Memory B cell (primary cell): Measurements from ENCODE around the gene AMPD3.

Experiments
- ATAC-seq: fragments of 150-1000 bp; cut with Tn5 transposase; 2 replicates; pipeline ENCODE4 v1.10.0; 2021; ENCODE audit warnings: low read depth, mild to moderate bottlenecking, moderate library complexity
- DNase-seq, 2 donors: peaks; one replicate each; pipeline ENCODE4 v3.0.0; 2022; ENCODE audit warnings: low spot score in 2 of 2
- H3K27ac Mint-ChIP-seq: one replicate; pipeline ENCODE4 v1.8.0; 2022; ENCODE audit warnings: mild to moderate bottlenecking, moderate library complexity, mixed read lengths
- H3K27me3 Mint-ChIP-seq: one replicate; pipeline ENCODE4 v1.8.0; 2022; ENCODE audit warnings: mixed read lengths
- H3K36me3 Mint-ChIP-seq: one replicate; pipeline ENCODE4 v1.8.0; 2022; ENCODE audit warnings: mild to moderate bottlenecking, mixed read lengths
- H3K4me1 Mint-ChIP-seq: one replicate; pipeline ENCODE4 v1.8.0; 2022; ENCODE audit warnings: mixed read lengths
- H3K4me3 Mint-ChIP-seq: one replicate; pipeline ENCODE4 v1.8.0; 2022; ENCODE audit warnings: mild to moderate bottlenecking, moderate library complexity, mixed read lengths
- H3K9me3 Mint-ChIP-seq: one replicate; pipeline ENCODE4 v1.8.0; 2022; ENCODE audit warnings: mixed read lengths

Gene AMPD3

DNA sequence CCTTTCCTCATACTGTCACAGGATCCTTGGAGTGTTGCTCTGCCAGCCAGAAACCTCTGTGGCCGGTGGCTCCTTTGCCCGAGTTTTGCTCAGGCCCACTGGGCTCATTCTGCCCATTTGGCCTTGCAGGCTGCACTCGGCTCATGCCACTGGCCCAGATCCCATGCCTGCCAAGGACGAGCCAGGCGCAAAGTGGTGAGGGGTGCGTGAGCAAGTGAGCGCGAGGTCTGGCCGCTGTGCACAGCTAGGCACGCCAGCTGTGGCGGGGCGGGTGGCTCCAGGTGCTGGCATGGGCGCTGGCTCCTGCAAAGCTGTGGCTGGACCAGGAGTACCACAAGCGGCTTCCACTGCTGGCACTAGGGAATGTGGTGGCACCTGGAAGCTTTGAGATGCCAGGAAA lies 88.7 kb downstream of the AMPD3 start:
- DNase-seq (no peak), ATAC-seq (no peak)
- no peaks in the 10 kb centered on the region for H3K27me3 Mint-ChIP-seq
- H3K36me3 Mint-ChIP-seq = peaks cover 20% of the 10 kb centered on the region
- no peak overlapping the region for H3K4me3 Mint-ChIP-seq
- H3K4me1 Mint-ChIP-seq = peaks cover 29% of the 10 kb centered on the region
- H3K27ac Mint-ChIP-seq = no peak overlapping the region
- peaks cover 2% of the 10 kb centered on the region for H3K9me3 Mint-ChIP-seq

DNA sequence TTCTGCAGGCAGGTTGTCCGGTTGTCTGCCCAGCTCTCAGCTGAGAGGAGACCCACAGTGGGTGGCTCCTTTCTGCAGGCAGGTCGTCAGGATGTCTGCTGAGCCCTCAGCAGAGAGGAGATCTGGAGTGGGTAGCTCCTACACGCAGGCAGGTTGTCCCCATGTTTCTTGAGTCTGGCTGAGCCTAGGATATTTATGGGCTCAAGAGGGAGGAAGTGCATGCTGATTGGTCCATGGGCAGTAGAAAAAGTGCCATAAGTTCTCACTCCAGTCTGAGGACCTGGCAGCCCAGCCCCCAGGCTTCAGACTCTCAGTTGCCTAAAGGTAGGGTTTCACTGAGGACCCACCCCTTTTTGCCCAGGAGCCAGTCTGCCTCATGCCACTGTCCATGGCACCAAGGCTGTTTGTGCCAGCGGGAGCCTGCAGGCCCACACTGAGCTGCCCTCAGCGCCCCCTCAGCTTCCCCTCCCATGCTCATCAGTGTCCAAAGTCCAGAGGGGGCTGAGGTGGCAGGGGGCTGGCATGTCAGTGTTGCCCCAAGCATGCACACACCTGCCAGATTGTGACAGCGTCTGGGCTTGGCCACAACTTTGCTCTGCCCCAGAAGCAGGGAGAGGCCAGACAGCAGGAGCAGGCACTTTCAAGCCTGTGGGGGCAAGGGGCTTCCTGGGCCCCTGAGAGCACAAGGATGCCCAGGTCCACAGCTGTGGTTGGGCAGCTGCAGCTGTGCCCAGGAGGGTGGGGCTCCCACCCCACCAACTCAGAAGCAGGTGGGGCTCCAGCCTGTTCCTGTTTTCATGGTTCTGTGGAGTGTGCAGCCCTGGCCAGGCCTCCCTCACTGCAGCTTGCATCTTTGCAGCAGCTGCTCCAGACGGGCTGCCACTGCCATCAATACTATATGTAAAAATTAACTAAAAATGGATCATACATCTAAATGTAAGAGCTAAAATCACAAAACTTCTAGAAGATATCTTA lies 89.7 kb downstream of the AMPD3 start:
- H3K36me3 Mint-ChIP-seq = peaks cover 19% of the 10 kb centered on the region
- H3K27me3 Mint-ChIP-seq = no peaks in the 10 kb centered on the region
- DNase-seq (peak; percentile 37 to 45), ATAC-seq (peak; percentile 60)
- peaks cover 2% of the 10 kb centered on the region for H3K9me3 Mint-ChIP-seq
- H3K4me1 Mint-ChIP-seq = peaks cover 30% of the 10 kb centered on the region
- peak overlapping the region; percentile 21 for H3K4me3 Mint-ChIP-seq
- peak overlapping the region; percentile 73 for H3K27ac Mint-ChIP-seq

DNA sequence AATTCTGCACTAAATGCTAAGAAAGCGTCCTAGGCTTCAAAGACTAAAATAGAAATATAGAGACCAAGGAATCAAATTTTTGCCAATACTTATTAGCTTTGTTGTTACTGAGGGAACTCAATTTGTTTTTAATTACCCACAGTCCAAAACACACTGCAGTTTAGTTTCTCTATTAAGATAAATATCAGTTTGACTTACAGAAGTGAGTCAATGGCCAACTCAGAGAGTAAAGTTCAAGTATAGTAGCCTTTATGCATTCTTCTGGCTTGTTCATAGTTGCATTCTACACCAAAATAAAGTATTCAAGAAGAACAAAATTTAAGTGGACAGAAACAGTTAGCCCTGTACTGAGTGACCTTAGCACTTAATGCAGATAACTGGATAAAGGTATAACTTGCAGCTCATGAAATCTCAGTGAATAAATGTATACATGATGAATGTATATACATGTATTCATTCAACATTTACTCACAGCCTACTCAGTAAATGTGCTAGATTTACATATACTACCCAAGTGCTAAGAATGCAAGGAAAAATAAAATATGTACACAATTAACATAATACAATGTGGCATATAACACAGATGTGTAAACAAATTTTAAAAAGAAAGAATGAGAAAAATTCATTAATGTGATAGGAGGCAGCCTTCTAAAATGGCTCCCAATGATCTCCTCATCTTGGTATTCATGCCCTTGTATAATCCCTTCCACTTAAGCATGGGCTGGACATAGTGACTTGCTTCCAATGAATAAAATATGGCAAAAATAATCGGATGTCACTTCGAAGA lies 95.6 kb downstream of the AMPD3 start:
- H3K9me3 Mint-ChIP-seq = peaks cover 4% of the 10 kb centered on the region
- peaks cover 16% of the 10 kb centered on the region for H3K36me3 Mint-ChIP-seq
- no peak overlapping the region for H3K27ac Mint-ChIP-seq
- no peak overlapping the region for H3K4me3 Mint-ChIP-seq
- DNase-seq (no peak), ATAC-seq (no peak)
- peaks cover 19% of the 10 kb centered on the region for H3K4me1 Mint-ChIP-seq
- H3K27me3 Mint-ChIP-seq = no peaks in the 10 kb centered on the region

DNA sequence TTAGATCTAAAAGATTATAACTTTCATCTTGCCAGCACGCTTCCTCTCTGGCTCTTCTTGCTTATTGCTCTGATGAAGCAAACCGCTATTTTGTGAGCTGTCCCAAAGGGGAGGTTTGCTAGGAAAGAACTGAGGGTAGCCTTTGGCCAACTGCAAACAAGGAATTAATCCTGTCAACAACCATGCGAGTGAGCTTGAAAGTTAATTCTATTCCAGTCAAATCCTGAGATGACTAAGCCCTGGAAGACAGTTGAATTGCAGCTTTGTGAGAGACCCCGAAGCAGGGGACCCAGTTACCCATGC lies 96.2 kb downstream of the AMPD3 start:
- Mint-ChIP-seq H3K27ac (no peak overlapping the region), H3K27me3 (no peaks in the 10 kb centered on the region), H3K4me1 (peaks cover 17% of the 10 kb centered on the region), H3K36me3 (peaks cover 16% of the 10 kb centered on the region), H3K4me3 (no peak overlapping the region), H3K9me3 (peaks cover 4% of the 10 kb centered on the region)
- ATAC-seq = no peak
- DNase-seq = no peak

DNA sequence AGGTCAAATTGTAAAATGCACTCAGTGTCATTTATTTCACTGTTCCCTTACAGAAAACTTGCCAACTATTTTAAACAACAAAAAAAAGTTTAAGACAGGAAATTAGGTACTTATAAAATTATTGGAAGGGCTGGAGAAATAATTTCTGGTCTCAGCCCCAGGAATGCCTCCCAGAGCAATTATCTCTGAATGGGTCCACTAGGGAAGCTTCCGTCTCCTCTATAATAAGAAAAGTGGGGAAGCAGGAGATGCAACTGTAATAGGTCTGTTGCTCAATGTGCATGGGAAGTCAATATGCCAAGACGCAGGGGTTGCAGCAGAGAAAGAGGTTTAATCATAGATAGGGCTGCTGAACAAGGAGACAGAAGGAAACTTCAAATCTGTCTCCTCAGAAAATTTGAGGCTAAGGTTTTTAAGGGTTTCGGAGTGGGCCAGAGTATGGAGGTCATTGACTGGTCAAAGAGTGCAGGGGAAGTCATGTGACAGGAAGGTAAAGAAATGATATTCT lies 96.8 kb downstream of the AMPD3 start:
- peaks cover 21% of the 10 kb centered on the region for H3K4me1 Mint-ChIP-seq
- H3K27me3 Mint-ChIP-seq = no peaks in the 10 kb centered on the region
- no peak for ATAC-seq
- H3K4me3 Mint-ChIP-seq = no peak overlapping the region
- H3K36me3 Mint-ChIP-seq = peaks cover 16% of the 10 kb centered on the region
- no peak for DNase-seq
- no peak overlapping the region for H3K27ac Mint-ChIP-seq
- H3K9me3 Mint-ChIP-seq = peaks cover 4% of the 10 kb centered on the region

DNA sequence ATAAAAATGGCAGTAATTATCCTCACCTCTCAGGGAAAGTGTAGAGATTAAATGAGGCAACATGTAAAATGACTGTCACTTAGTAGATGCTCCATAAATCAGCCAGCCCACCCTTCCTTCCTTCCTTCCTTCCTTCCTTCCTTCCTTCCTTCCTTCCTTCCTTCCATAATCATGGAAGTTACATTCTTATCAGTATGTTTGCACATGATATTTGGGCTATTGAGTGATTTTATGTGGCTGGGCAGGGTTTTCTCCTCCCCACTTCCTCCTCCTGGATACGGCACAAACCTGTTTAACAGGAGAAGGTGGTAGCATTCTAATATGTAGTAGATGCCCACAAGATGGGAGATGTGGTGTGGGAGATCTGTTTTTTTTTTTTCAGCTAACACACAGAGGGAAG lies 101.5 kb downstream of the AMPD3 start:
- ATAC-seq (no peak), DNase-seq (no peak)
- no peak overlapping the region for H3K4me3 Mint-ChIP-seq
- H3K27me3 Mint-ChIP-seq = no peaks in the 10 kb centered on the region
- H3K27ac Mint-ChIP-seq = no peak overlapping the region
- H3K9me3 Mint-ChIP-seq = peaks cover under 1% of the 10 kb centered on the region
- peaks cover 30% of the 10 kb centered on the region for H3K4me1 Mint-ChIP-seq
- peaks cover 13% of the 10 kb centered on the region for H3K36me3 Mint-ChIP-seq
